Measurements from ENCODE around the gene P2RY12.

P2RY12 gene

GRCh38 chr3:151377768-151378385, 6.7 kb downstream of the P2RY12 start:
- Histone ChIP-seq H3K27ac (ENCODE audit: low read depth, low read length) (no peak overlapping the region), H3K4me1 (ENCODE audit: control insufficient read depth, insufficient read depth, low read length, unreplicated experiment) (peaks cover 2% of the 10 kb centered on the region), H2AFZ (ENCODE audit: low read length, unreplicated experiment) (no peak overlapping the region), H3K79me2 (ENCODE audit: control insufficient read depth, insufficient read depth, low read length, unreplicated experiment) (no peaks in the 10 kb centered on the region), H3K36me3 (ENCODE audit: insufficient read depth, low read length) (no peaks in the 10 kb centered on the region), H3K4me3 (ENCODE audit: low read depth, low read length) (no peak overlapping the region), H3K27me3 (ENCODE audit: insufficient read depth, low read length) (no peaks in the 10 kb centered on the region)

DNA sequence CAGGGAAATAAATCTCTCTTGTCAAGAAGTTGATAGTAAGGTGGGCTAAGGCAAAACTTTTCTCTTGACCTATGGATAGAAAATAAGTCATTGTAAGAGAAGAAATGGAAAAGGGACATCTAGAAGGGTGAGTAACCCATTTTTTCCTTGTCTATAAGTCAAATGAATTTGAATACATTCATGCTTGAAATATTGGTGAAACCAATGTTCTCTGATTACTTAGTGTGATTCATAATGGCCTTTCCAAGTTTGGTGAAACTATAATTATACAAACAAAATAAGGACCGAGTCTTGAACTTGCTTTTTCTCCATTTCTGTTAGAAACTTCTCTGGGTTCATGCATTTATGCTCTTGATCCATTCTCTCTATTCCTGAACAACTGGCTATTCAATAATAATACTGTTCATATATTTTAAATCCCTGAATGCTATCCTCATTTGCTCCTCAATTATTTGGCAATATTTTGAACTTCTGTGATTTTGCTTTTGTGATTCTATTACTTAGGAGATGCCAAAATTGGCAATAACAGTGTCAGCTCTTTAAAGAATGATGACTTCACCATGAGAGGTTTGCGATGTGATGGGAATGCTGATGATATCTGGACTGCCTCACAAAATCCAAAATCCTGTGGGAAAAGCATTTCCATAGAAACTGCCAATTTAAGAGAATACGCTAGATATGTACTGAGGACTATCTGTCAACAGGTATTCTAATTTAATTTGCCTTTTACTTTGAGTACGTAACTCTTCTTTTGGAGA, 12.3 kb downstream of the P2RY12 start:
- Histone ChIP-seq H3K27ac (ENCODE audit: low read depth, low read length) (peak overlapping the region; percentile 65), H3K4me1 (ENCODE audit: control insufficient read depth, insufficient read depth, low read length, unreplicated experiment) (peaks cover 14% of the 10 kb centered on the region), H3K4me3 (ENCODE audit: low read depth, low read length) (peak overlapping the region; percentile 9; the same call in 1 of the 2 replicates), H3K27me3 (ENCODE audit: insufficient read depth, low read length) (no peaks in the 10 kb centered on the region), H3K79me2 (ENCODE audit: control insufficient read depth, insufficient read depth, low read length, unreplicated experiment) (no peaks in the 10 kb centered on the region), H3K36me3 (ENCODE audit: insufficient read depth, low read length) (no peaks in the 10 kb centered on the region), H2AFZ (ENCODE audit: low read length, unreplicated experiment) (peak overlapping the region; percentile 57)

DNA sequence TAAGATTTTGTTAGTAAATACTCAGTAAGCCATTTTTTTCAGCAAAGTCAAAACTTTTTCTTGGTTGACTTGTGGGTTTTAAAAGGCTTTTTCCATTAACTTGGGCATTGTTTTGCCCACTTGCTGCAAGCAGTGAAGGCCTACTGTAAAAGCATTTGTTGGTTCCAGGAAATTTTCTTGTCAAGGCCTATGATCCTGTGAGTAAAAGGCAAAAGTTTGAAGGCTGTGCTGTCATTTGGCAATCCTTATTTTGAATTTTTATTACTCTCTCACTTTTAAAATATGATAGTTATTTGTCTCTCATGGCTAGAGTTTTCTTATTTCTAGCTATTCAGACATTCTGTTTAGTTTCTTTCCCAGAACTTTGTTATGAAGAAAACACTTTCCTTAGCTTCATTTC, 13.0 kb downstream of the P2RY12 start:
- peak overlapping the region; percentile 65 for H3K27ac ChIP-seq (ENCODE audit: low read depth, low read length)
- H3K36me3 ChIP-seq (ENCODE audit: insufficient read depth, low read length): no peaks in the 10 kb centered on the region
- H3K4me3 ChIP-seq (ENCODE audit: low read depth, low read length): no peak overlapping the region

DNA sequence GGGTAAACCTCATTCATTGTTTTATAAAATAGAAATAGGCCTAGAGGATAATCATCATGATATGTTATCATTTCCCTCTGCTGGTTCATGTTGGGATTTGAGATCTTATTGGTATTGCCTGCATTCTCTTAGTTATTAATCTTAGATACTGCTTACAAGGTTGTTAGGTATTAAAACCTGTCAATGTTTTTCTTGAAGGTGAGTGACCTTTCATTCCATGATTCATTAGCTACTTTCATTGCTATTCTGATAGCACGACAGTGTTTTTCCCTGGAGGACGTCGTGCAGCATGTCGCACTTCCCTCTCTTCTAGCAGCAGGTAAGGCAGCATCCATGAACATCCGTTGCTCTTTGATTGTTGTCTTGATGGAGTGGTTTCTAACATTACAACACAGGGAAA, 17.1 kb downstream of the P2RY12 start:
- Histone ChIP-seq H2AFZ (ENCODE audit: low read length, unreplicated experiment) (no peak overlapping the region), H3K4me1 (ENCODE audit: control insufficient read depth, insufficient read depth, low read length, unreplicated experiment) (peaks cover 11% of the 10 kb centered on the region), H3K36me3 (ENCODE audit: insufficient read depth, low read length) (no peaks in the 10 kb centered on the region), H3K27me3 (ENCODE audit: insufficient read depth, low read length) (no peaks in the 10 kb centered on the region), H3K27ac (ENCODE audit: low read depth, low read length) (no peak overlapping the region), H3K79me2 (ENCODE audit: control insufficient read depth, insufficient read depth, low read length, unreplicated experiment) (no peaks in the 10 kb centered on the region), H3K4me3 (ENCODE audit: low read depth, low read length) (no peak overlapping the region)

More for the DNA sequence above, 13.0 kb downstream of the P2RY12 start:
- Histone ChIP-seq H3K79me2 (ENCODE audit: control insufficient read depth, insufficient read depth, low read length, unreplicated experiment) (no peaks in the 10 kb centered on the region), H3K4me1 (ENCODE audit: control insufficient read depth, insufficient read depth, low read length, unreplicated experiment) (peaks cover 14% of the 10 kb centered on the region), H2AFZ (ENCODE audit: low read length, unreplicated experiment) (peak overlapping the region; percentile 57), H3K27me3 (ENCODE audit: insufficient read depth, low read length) (no peaks in the 10 kb centered on the region)

DNA sequence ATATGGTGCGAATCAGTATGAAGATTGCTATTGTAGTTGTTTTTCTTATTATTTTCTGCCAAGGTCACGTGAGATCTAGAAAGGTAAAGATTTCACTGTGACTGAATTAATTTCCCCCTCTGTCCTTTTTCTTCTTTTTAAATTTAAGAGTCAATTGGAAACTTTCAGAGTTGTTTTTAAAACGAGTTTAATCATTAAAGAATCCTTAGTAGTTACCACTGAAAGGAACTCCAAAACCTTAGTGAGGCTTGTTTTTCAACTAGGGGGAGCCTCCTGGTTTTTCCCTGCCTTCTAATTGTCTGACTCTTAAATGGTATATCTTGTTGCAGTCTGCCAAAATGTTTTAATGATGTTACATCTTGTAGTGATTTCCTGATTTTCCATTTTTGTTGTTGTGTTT, 17.6 kb downstream of the P2RY12 start:
- H3K79me2 ChIP-seq (ENCODE audit: control insufficient read depth, insufficient read depth, low read length, unreplicated experiment): no peaks in the 10 kb centered on the region
- peaks cover 6% of the 10 kb centered on the region for H3K4me1 ChIP-seq (ENCODE audit: control insufficient read depth, insufficient read depth, low read length, unreplicated experiment)
- H3K27ac ChIP-seq (ENCODE audit: low read depth, low read length): no peak overlapping the region

DNA sequence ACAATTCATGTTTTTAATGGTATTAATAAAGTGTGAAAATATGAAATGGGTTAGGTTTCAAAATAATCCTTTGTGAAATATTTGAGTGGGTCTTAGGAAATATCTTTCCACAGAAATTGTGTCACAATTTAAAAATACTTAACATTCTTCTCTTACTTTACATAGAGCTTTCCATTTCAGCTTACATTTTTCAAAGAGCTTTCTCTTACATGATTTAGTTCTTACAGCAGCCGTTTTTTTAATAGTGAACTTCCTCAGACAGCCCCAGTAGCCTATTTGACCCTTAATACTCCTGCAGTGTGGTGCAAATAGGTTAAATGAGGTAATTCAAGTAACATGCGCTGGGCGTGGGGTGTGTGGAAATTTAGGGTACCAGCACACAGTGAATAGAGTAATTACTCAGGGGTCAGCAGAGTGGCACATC, 21.8 kb downstream of the P2RY12 start:
- Histone ChIP-seq H3K27ac (ENCODE audit: low read depth, low read length) (no peak overlapping the region), H3K27me3 (ENCODE audit: insufficient read depth, low read length) (no peaks in the 10 kb centered on the region), H3K4me3 (ENCODE audit: low read depth, low read length) (no peak overlapping the region), H3K36me3 (ENCODE audit: insufficient read depth, low read length) (no peaks in the 10 kb centered on the region), H3K4me1 (ENCODE audit: control insufficient read depth, insufficient read depth, low read length, unreplicated experiment) (peaks cover 6% of the 10 kb centered on the region), H2AFZ (ENCODE audit: low read length, unreplicated experiment) (no peak overlapping the region), H3K79me2 (ENCODE audit: control insufficient read depth, insufficient read depth, low read length, unreplicated experiment) (no peaks in the 10 kb centered on the region)

More for the DNA sequence above, 17.6 kb downstream of the P2RY12 start:
- H3K27me3 ChIP-seq (ENCODE audit: insufficient read depth, low read length): no peaks in the 10 kb centered on the region
- H3K36me3 ChIP-seq (ENCODE audit: insufficient read depth, low read length): no peaks in the 10 kb centered on the region
- H2AFZ ChIP-seq (ENCODE audit: low read length, unreplicated experiment): no peak overlapping the region
- no peak overlapping the region for H3K4me3 ChIP-seq (ENCODE audit: low read depth, low read length)

GRCh38 chr3:151357463-151357850, 27.1 kb downstream of the P2RY12 start:
- Histone ChIP-seq H3K27ac (ENCODE audit: low read depth, low read length) (no peak overlapping the region), H3K4me1 (ENCODE audit: control insufficient read depth, insufficient read depth, low read length, unreplicated experiment) (peaks cover 19% of the 10 kb centered on the region), H3K27me3 (ENCODE audit: insufficient read depth, low read length) (no peaks in the 10 kb centered on the region), H3K4me3 (ENCODE audit: low read depth, low read length) (no peak overlapping the region), H2AFZ (ENCODE audit: low read length, unreplicated experiment) (no peak overlapping the region), H3K79me2 (ENCODE audit: control insufficient read depth, insufficient read depth, low read length, unreplicated experiment) (no peaks in the 10 kb centered on the region), H3K36me3 (ENCODE audit: insufficient read depth, low read length) (no peaks in the 10 kb centered on the region)

- Histone ChIP-seq H3K27ac (ENCODE audit: low read depth, low read length) (no peak overlapping the region), H3K4me3 (ENCODE audit: low read depth, low read length) (no peak overlapping the region), H3K36me3 (ENCODE audit: insufficient read depth, low read length) (no peaks in the 10 kb centered on the region), H3K27me3 (ENCODE audit: insufficient read depth, low read length) (no peaks in the 10 kb centered on the region), H3K79me2 (ENCODE audit: control insufficient read depth, insufficient read depth, low read length, unreplicated experiment) (no peaks in the 10 kb centered on the region), H3K4me1 (ENCODE audit: control insufficient read depth, insufficient read depth, low read length, unreplicated experiment) (peaks cover 19% of the 10 kb centered on the region), H2AFZ (ENCODE audit: low read length, unreplicated experiment) (no peak overlapping the region)
These were observed 27.6 kb downstream of the P2RY12 start for GRCh38 chr3:151356794-151357462.

DNA sequence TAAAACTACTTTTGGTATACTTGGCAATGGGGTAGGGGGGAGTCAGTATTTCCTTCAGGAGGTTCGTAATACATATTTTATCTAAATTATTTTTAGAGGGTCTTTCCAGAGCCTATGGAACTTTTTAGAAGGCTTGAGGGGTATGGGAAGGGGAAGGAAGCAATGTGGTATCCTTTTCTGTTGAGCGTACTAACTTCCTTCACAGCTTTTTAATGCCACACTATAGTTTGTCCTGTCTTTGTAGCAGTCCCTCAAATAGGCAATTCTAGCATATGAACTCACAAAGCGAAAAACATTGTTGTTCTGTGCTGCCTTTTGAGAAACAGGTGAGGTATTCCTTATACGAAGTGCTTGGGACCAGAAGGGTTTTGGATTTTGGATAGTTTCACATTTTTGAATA, 32.9 kb downstream of the P2RY12 start:
- Histone ChIP-seq H3K79me2 (ENCODE audit: control insufficient read depth, insufficient read depth, low read length, unreplicated experiment) (no peaks in the 10 kb centered on the region), H3K27me3 (ENCODE audit: insufficient read depth, low read length) (no peaks in the 10 kb centered on the region), H3K4me1 (ENCODE audit: control insufficient read depth, insufficient read depth, low read length, unreplicated experiment) (peaks cover 3% of the 10 kb centered on the region), H3K27ac (ENCODE audit: low read depth, low read length) (no peak overlapping the region), H3K36me3 (ENCODE audit: insufficient read depth, low read length) (no peaks in the 10 kb centered on the region), H2AFZ (ENCODE audit: low read length, unreplicated experiment) (no peak overlapping the region), H3K4me3 (ENCODE audit: low read depth, low read length) (no peak overlapping the region)

GRCh38 chr3:151351219-151351618, 33.3 kb downstream of the P2RY12 start:
- H2AFZ ChIP-seq (ENCODE audit: low read length, unreplicated experiment): no peak overlapping the region
- H3K4me3 ChIP-seq (ENCODE audit: low read depth, low read length): no peak overlapping the region
- no peak overlapping the region for H3K27ac ChIP-seq (ENCODE audit: low read depth, low read length)
- no peaks in the 10 kb centered on the region for H3K27me3 ChIP-seq (ENCODE audit: insufficient read depth, low read length)
- no peaks in the 10 kb centered on the region for H3K36me3 ChIP-seq (ENCODE audit: insufficient read depth, low read length)
- H3K79me2 ChIP-seq (ENCODE audit: control insufficient read depth, insufficient read depth, low read length, unreplicated experiment): no peaks in the 10 kb centered on the region
- H3K4me1 ChIP-seq (ENCODE audit: control insufficient read depth, insufficient read depth, low read length, unreplicated experiment): no peaks in the 10 kb centered on the region

All from ACC112 (cell line).